PFSK-1 (cell line): ENCODE data around the gene SLC15A1.

Experiments
- POLR2AphosphoS5 ChIP-seq: IDR thresholded peaks from 2 replicates; pipeline ENCODE4 v1.6.1; 2012; ENCODE audit warnings: low read depth, mild to moderate bottlenecking, control low read depth, low read length, moderate library complexity
- TAF1 ChIP-seq: IDR thresholded peaks from 2 replicates; pipeline ENCODE4 v1.6.1; 2012; ENCODE audit warnings: low read length, control low read depth, borderline replicate concordance; ENCODE audit not compliant: insufficient read depth
- TF ChIP-seq, protein P1 (sequence below), 2 experiments: IDR thresholded peaks; 2 replicates each; pipeline versions ENCODE4 v1.6.1 to v1.8.0; 2011 to 2012; ENCODE audit warnings: low read depth in 2 of 2, low read length in 2 of 2, control low read depth in 1 of 2, inconsistent platforms in 1 of 2, mild to moderate bottlenecking in 1 of 2, moderate library complexity in 1 of 2; ENCODE audit not compliant: insufficient read depth in 1 of 2

DNA sequence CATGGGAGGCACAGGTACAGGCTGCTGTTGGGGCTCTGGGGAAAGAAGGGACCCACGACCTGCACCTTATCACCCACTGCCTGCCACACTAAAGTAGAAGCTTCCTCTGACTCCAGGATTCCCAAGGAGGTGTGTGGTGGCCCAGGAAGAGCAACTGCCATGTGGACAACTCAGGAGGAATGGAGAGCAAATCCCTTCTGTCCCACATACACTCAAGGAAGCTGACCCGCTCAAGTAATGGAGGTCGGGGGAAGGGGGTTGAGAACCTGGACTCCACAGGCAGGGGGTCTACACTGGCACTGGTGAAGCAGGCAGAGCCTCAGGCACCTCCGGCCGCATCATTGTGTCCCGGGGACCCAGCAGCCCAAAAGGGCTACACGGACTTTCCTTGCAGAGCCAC, 29.4 kb upstream of the SLC15A1 start:
- TF ChIP-seq TAF1 (no peak), POLR2AphosphoS5 (no peak)
- TF ChIP-seq, protein P1, sequence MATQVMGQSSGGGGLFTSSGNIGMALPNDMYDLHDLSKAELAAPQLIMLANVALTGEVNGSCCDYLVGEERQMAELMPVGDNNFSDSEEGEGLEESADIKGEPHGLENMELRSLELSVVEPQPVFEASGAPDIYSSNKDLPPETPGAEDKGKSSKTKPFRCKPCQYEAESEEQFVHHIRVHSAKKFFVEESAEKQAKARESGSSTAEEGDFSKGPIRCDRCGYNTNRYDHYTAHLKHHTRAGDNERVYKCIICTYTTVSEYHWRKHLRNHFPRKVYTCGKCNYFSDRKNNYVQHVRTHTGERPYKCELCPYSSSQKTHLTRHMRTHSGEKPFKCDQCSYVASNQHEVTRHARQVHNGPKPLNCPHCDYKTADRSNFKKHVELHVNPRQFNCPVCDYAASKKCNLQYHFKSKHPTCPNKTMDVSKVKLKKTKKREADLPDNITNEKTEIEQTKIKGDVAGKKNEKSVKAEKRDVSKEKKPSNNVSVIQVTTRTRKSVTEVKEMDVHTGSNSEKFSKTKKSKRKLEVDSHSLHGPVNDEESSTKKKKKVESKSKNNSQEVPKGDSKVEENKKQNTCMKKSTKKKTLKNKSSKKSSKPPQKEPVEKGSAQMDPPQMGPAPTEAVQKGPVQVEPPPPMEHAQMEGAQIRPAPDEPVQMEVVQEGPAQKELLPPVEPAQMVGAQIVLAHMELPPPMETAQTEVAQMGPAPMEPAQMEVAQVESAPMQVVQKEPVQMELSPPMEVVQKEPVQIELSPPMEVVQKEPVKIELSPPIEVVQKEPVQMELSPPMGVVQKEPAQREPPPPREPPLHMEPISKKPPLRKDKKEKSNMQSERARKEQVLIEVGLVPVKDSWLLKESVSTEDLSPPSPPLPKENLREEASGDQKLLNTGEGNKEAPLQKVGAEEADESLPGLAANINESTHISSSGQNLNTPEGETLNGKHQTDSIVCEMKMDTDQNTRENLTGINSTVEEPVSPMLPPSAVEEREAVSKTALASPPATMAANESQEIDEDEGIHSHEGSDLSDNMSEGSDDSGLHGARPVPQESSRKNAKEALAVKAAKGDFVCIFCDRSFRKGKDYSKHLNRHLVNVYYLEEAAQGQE (IDR thresholded peaks at IDR 0.05; ENCODE audit: insufficient read depth in 1 of 2, low read depth in 2 of 2, low read length in 2 of 2): no peak
